ENCODE measurements around the gene RRBP1. TPM values are rescaled to one million over a fixed set of nuclear protein-coding genes. Genes with fewer than 3 reads are reported as not detected.
A peak's percentile ranks its signal among the peaks of the same experiment; 100 is the strongest.

The RRBP1 gene
- total and polyA plus RNA-seq, 4 donors, result 106 to 208 (median 127) TPM

DNA sequence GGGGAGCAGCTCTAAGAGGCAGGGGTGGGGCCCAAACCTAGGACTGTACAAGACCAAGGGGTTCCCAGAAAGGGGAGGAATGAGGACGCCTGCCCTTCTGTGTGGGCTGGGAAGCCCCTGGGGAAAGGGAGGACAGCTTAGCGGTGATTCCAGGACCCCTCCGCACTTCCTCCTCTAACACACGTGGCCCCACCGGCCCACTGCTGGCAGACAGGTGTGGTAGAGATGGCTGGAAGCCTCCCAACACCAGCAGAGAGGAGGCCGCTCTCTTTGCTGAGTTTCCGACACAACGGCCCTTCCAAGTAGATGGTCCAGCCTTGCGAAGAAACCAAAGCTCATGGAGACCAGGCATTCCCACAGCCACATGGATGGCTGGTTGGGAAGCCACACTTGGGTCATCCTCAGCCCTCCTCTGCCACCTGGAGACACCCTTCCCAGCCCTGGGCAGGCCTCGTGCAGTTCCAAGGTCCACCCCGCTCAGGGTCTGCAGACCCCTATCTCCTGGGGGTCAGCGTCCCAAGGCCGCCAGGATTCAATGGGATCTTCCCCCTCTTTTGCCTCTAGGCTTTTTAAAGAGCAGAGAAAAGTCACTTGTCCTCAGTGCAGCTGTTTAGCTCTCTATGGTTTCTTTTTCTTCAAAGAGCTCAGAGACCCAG, 43.9 kb downstream of the RRBP1 start:
- no peak overlapping the region for H3K27ac ChIP-seq (ENCODE audit: low read depth in 1 of 2, low read length in 1 of 2)

DNA sequence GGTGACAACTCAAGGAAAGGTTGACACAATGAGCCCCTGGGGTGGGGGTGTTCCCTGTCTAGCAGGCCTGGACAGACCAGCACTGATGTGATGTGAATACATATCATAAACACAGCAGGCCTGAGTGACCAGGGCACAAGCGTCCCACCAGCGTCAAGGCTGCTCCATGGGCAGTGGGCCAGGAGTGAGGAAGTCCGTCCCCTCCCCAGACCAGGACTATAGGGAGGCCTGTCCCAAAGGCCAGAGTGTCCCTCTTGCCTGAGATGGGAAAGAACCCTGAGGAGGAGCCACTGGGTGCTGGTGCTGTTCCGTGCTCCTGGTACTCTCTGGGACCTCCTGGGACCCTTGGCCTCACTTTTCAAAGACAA, 44.6 kb downstream of the RRBP1 start:
- TF ChIP-seq, protein P1, sequence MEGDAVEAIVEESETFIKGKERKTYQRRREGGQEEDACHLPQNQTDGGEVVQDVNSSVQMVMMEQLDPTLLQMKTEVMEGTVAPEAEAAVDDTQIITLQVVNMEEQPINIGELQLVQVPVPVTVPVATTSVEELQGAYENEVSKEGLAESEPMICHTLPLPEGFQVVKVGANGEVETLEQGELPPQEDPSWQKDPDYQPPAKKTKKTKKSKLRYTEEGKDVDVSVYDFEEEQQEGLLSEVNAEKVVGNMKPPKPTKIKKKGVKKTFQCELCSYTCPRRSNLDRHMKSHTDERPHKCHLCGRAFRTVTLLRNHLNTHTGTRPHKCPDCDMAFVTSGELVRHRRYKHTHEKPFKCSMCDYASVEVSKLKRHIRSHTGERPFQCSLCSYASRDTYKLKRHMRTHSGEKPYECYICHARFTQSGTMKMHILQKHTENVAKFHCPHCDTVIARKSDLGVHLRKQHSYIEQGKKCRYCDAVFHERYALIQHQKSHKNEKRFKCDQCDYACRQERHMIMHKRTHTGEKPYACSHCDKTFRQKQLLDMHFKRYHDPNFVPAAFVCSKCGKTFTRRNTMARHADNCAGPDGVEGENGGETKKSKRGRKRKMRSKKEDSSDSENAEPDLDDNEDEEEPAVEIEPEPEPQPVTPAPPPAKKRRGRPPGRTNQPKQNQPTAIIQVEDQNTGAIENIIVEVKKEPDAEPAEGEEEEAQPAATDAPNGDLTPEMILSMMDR (IDR thresholded peaks at IDR 0.05; ENCODE audit: control extremely low read depth, extremely low read depth), result no peak
- Histone ChIP-seq H3K4me1 (ENCODE audit: control insufficient read depth in 5 of 5, insufficient read depth in 5 of 5, low read length in 5 of 5) (peaks cover 0 to 8% (median 0%) of the 10 kb centered on the region in 5 donors), H3K36me3 (ENCODE audit: control insufficient read depth in 4 of 4, insufficient read depth in 4 of 4, low read length in 4 of 4) (peaks cover 2 to 81% (median 40%) of the 10 kb centered on the region in 4 donors)

More for the DNA sequence above, 43.9 kb downstream of the RRBP1 start:
- Histone ChIP-seq H3K4me1 (ENCODE audit: control insufficient read depth in 5 of 5, insufficient read depth in 5 of 5, low read length in 5 of 5) (peaks cover 0 to 8% (median 0%) of the 10 kb centered on the region in 5 donors), H3K9me3 (ENCODE audit: control insufficient read depth in 4 of 4, insufficient read depth in 3 of 4, low read length in 3 of 4) (no peaks in the 10 kb centered on the region), H3K9ac (ENCODE audit: insufficient read depth in 1 of 2, low read length in 2 of 2) (no peak overlapping the region), H3K27me3 (ENCODE audit: control insufficient read depth in 3 of 3, insufficient read depth in 3 of 3, low read length in 2 of 3) (no peaks in the 10 kb centered on the region), H3K4me3 (no peak overlapping the region), H3K36me3 (ENCODE audit: control insufficient read depth in 4 of 4, insufficient read depth in 4 of 4, low read length in 4 of 4) (peaks cover 2 to 81% (median 45%) of the 10 kb centered on the region in 4 donors)
- no peak for DNase-seq
- WGBS, 2 donors, result 82 to 91% methylated on average over 13 of the region's 13 CpGs
- ATAC-seq (ENCODE audit: insufficient read depth, low FRiP score), result no peak
- TF ChIP-seq, protein P1 (IDR thresholded peaks at IDR 0.05; ENCODE audit: control extremely low read depth, extremely low read depth), result no peak

DNA sequence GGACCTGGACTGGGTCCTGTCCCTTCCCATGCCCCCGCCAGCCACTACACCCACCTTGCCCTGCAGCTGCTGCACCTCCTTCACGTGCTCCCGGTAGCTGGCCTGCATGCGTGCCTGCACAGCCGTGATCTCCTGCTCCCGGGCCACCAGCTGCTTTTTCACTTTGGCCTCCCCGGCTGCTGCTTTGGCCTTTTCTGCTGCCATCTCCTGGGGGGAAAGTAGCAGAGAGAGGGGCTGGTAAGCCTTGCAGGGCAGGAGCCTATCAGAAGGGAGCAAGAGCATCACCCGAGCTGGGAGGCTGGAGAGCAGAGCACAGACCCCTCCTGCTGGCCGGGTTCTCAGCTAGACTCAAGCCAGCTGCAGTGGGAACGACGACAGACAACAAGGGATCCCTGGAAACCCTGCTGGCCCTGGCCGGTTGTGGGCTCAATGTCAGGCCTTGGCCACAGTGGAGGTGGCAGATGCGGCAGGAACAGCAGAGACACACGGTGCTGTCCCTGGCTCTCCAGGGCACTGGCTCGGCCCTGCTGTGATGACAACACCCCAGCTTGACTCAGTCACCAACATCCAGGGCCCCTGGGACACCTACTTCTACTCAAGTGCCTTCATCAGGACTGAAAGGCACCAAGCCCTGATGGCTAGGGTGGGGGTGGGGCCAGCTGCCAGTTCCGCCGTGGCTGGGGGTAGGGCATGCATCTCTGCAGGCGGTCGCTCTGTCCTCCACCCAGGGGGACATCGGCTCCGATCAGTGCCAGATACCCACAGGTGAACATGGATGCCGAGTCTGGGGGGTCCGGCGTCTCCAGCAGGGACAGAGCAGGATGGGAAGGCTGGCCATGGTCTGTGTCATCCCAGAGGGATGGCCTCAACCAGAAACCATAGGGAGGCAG, 45.3 kb downstream of the RRBP1 start:
- H3K36me3 ChIP-seq (ENCODE audit: control insufficient read depth in 4 of 4, insufficient read depth in 4 of 4, low read length in 4 of 4), result peaks cover 2 to 81% (median 39%) of the 10 kb centered on the region in 4 donors
- H3K4me3 ChIP-seq, result no peak overlapping the region
- H3K27me3 ChIP-seq (ENCODE audit: control insufficient read depth in 3 of 3, insufficient read depth in 3 of 3, low read length in 2 of 3), result no peaks in the 10 kb centered on the region
- no peak overlapping the region for H3K9ac ChIP-seq (ENCODE audit: insufficient read depth in 1 of 2, low read length in 2 of 2)
- DNase-seq (peak; percentile 56 to 58 (median 57)), ATAC-seq (ENCODE audit: insufficient read depth, low FRiP score) (no peak)
- no peak overlapping the region for H3K27ac ChIP-seq (ENCODE audit: low read depth in 1 of 2, low read length in 1 of 2)
- TF ChIP-seq, protein P1 (IDR thresholded peaks at IDR 0.05; ENCODE audit: control extremely low read depth, extremely low read depth), result no peak
- no peaks in the 10 kb centered on the region for H3K9me3 ChIP-seq (ENCODE audit: control insufficient read depth in 4 of 4, insufficient read depth in 3 of 4, low read length in 3 of 4)
- WGBS, 2 donors, result 83 to 88% methylated on average over 24 of the region's 24 CpGs
- H3K4me1 ChIP-seq (ENCODE audit: control insufficient read depth in 5 of 5, insufficient read depth in 5 of 5, low read length in 5 of 5), result peaks cover 0 to 8% (median 0%) of the 10 kb centered on the region in 5 donors

More for the DNA sequence above, 44.6 kb downstream of the RRBP1 start:
- H3K27ac ChIP-seq (ENCODE audit: low read depth in 1 of 2, low read length in 1 of 2), result no peak overlapping the region
- no peak overlapping the region for H3K4me3 ChIP-seq
- H3K9me3 ChIP-seq (ENCODE audit: control insufficient read depth in 4 of 4, insufficient read depth in 3 of 4, low read length in 3 of 4), result no peaks in the 10 kb centered on the region
- H3K9ac ChIP-seq (ENCODE audit: insufficient read depth in 1 of 2, low read length in 2 of 2), result no peak overlapping the region
- whole genome bisulfite sequencing, 2 donors, result 77 to 88% methylated on average over 4 of the region's 4 CpGs
- no peak for DNase-seq
- ATAC-seq (ENCODE audit: insufficient read depth, low FRiP score), result no peak
- H3K27me3 ChIP-seq (ENCODE audit: control insufficient read depth in 3 of 3, insufficient read depth in 3 of 3, low read length in 2 of 3), result no peaks in the 10 kb centered on the region
